ENCODE measurements around the gene ADAMTS2. TPM values are rescaled to one million over a fixed set of nuclear protein-coding genes. Genes with fewer than 3 reads are reported as not detected.

The ADAMTS2 gene
- total and polyA plus RNA-seq, 3 donors from 2014 or later, result 10.9 to 19.8 (median 13.6) TPM

GRCh38 chr5:179312557-179313235 is 32.6 kb downstream of the ADAMTS2 start:
- Histone ChIP-seq H3K27ac (no peak overlapping the region), H3K4me1 (peaks cover 15% of the 10 kb centered on the region), H3K9me3 (no peaks in the 10 kb centered on the region), H3K27me3 (no peaks in the 10 kb centered on the region), H3K36me3 (ENCODE audit: low read depth, missing control alignments) (no peaks in the 10 kb centered on the region), H3K4me3 (no peak overlapping the region)
- WGBS, 2 donors, result 90 to 94% methylated on average over 17 of the region's 17 CpGs
- TF ChIP-seq CTCF (IDR thresholded peaks at IDR 0.05) (no peak), POLR2A (IDR thresholded peaks at IDR 0.05) (no peak)
- no peak for DNase-seq
- intact Hi-C loops (cut with DNase I; ENCODE audit: low total_unique reads), result no loop called here

- Histone ChIP-seq H3K27ac (no peak overlapping the region), H3K4me3 (no peak overlapping the region), H3K36me3 (ENCODE audit: low read depth, missing control alignments) (no peaks in the 10 kb centered on the region), H3K4me1 (peaks cover 15% of the 10 kb centered on the region), H3K27me3 (no peaks in the 10 kb centered on the region), H3K9me3 (no peaks in the 10 kb centered on the region)
- WGBS, 2 donors, result 90 to 96% methylated on average over 10 of the region's 10 CpGs
- DNase-seq, result no peak
- intact Hi-C loops (cut with DNase I; ENCODE audit: low total_unique reads), result no loop called here
- no peak for TF ChIP-seq POLR2A (IDR thresholded peaks at IDR 0.05)
- TF ChIP-seq CTCF (IDR thresholded peaks at IDR 0.05), result no peak
Measured at GRCh38 chr5:179311581-179311980, 33.7 kb downstream of the ADAMTS2 start.

- 75 to 90% methylated on average over 7 to 8 of the region's 8 CpGs for WGBS, 2 donors
- no peak for DNase-seq
- intact Hi-C loops (cut with DNase I; ENCODE audit: low total_unique reads), result no loop called here
Measured at GRCh38 chr5:179311091-179311470, 34.2 kb downstream of the ADAMTS2 start.

GRCh38 chr5:179310439-179311090 is 34.7 kb downstream of the ADAMTS2 start:
- no peak for DNase-seq
- Histone ChIP-seq H3K27me3 (no peaks in the 10 kb centered on the region), H3K36me3 (ENCODE audit: low read depth, missing control alignments) (no peaks in the 10 kb centered on the region), H3K4me1 (peaks cover 15% of the 10 kb centered on the region), H3K27ac (no peak overlapping the region), H3K9me3 (no peaks in the 10 kb centered on the region), H3K4me3 (no peak overlapping the region)
- intact Hi-C loops (cut with DNase I; ENCODE audit: low total_unique reads), result no loop called here
- WGBS, 2 donors, result 77 to 88% methylated on average over 4 to 9 of the region's 9 CpGs
- TF ChIP-seq CTCF (IDR thresholded peaks at IDR 0.05) (no peak), POLR2A (IDR thresholded peaks at IDR 0.05) (no peak)

More at GRCh38 chr5:179311091-179311470, 34.2 kb downstream of the ADAMTS2 start:
- H3K36me3 ChIP-seq (ENCODE audit: low read depth, missing control alignments), result no peaks in the 10 kb centered on the region
- H3K4me3 ChIP-seq, result no peak overlapping the region
- H3K4me1 ChIP-seq, result peaks cover 15% of the 10 kb centered on the region
- TF ChIP-seq POLR2A (IDR thresholded peaks at IDR 0.05), result no peak
- TF ChIP-seq CTCF (IDR thresholded peaks at IDR 0.05), result no peak
- H3K27me3 ChIP-seq, result no peaks in the 10 kb centered on the region
- no peak overlapping the region for H3K27ac ChIP-seq
- H3K9me3 ChIP-seq, result no peaks in the 10 kb centered on the region
